Stimulated activated CD4-positive, alpha-beta T cell treated with anti-CD3 and anti-CD28 coated beads, Interleukin-12 subunit alpha, Interleukin-12 subunit beta, amount 100 ng/mL, for 48 hours (primary cell): Measurements from ENCODE around the gene NCS1.

Source experiments
- DNase-seq, 3 donors: peaks; one replicate each; pipeline ENCODE4 v3.0.0-alpha.2; 2020; ENCODE audit warnings: low read depth in 2 of 3, low spot score in 1 of 3

The NCS1 gene

DNA sequence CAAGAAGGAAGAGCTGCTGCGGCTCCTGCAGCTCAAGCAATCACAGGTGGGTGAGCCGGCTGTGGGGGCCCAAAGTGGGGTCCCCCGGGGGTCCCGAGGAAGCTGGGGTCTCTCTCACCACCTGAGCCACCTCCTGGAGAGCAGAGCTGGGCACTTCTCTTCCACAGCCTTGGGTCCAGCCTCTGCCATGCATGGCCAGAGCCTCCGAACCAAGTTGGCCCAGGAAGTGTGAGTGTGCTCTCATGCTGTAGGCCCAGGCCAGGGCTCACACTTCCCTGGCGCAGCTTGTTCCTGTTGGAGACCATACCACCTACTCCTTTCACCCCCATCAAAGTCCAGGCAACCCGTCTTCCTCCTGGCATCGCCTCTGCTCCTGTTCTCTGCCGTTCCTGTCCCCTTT, 113.1 kb downstream of the NCS1 start:
- DNase-seq: no peak

DNA sequence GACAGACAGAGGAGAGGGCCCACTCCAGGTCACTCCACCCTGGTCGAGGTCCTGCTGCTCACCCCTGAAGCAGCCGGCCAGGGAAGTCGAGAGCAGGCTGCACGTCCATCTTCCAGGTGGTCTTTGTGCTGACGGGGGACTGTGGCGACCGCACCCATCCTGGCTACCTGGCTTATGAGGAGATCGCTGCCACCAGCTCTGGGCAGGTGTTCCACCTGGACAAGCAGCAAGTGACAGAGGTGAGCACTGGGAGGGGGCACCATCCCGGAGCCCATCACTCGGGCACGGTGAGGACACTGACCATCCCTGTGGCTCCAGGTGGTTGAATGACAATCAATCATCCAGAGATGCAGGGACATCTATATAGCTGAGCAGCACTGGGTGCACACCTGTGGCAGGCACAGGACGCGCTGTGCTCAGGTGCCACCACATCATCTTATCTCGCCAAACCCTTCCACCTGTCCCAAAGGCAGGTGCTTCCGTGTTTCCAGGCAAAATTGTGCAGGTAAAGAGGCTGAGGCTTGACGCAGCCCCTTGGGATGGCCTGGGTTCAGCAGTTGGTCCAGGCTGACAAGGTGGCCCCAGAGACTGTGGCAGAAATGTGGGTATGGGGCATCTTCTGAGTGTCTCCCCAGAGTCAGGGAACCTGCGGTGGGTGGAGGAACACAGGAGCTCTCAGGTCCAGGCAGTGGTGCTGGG, 114.0 kb downstream of the NCS1 start:
- no peak for DNase-seq
